Measurements from ENCODE around the gene PNPT1. TPM values are rescaled to one million over a fixed set of nuclear protein-coding genes. Genes with fewer than 3 reads are reported as not detected.

PNPT1 gene
- total RNA-seq, 1 experiment from 2014 or later: 31.7 TPM

- H3K9me2 ChIP-seq (ENCODE audit: insufficient read depth): no peaks in the 10 kb centered on the region
- no peak overlapping the region for H3K27ac ChIP-seq (ENCODE audit: low read depth, low read length)
- no peaks in the 10 kb centered on the region for H3K36me3 ChIP-seq (ENCODE audit: control insufficient read depth in 1 of 2, insufficient read depth in 2 of 2, low read length in 2 of 2)
- TF ChIP-seq RAD21 (IDR thresholded peaks at IDR 0.05; ENCODE audit: low read depth): no peak
- no peak for TF ChIP-seq EZH2 (IDR thresholded peaks at IDR 0.05)
- TF ChIP-seq ZFX (IDR thresholded peaks at IDR 0.05): no peak
- no peak for TF ChIP-seq CTCF (IDR thresholded peaks at IDR 0.05 in 2 of 3, conservative IDR thresholded peaks at IDR 0.05 in 1 of 3; ENCODE audit: borderline replicate concordance in 1 of 3, insufficient read depth in 1 of 3, low read depth in 2 of 3, low read length in 2 of 3)
- no peak for TF ChIP-seq YY1 (IDR thresholded peaks at IDR 0.05; ENCODE audit: extremely low read depth, insufficient replicate concordance, low read depth, low read length)
- TF ChIP-seq CBX3 (IDR thresholded peaks at IDR 0.05; ENCODE audit: low read depth): no peak
- TF ChIP-seq CEBPB (IDR thresholded peaks at IDR 0.05; ENCODE audit: low read depth): no peak
- H2AFZ ChIP-seq (ENCODE audit: low read depth, low read length, poor library complexity, severe bottlenecking): no peak overlapping the region
- RAD21 ChIA-PET (ENCODE audit: low non-redundant PET in 1 of 2, low total read pairs in 2 of 2, uncharacterized antibody in 2 of 2, unreplicated experiment in 2 of 2): no interaction called here
- H3K4me1 ChIP-seq (ENCODE audit: control insufficient read depth in 1 of 2, insufficient read depth in 2 of 2, low read length in 2 of 2): no peaks in the 10 kb centered on the region
- no peak overlapping the region for H3K4me3 ChIP-seq (replicated peaks in 1 of 2; ENCODE audit: low read depth in 1 of 2, low read length in 2 of 2)
- no peak overlapping the region for H3K9ac ChIP-seq (ENCODE audit: low read length)
- H3K9me3 ChIP-seq (ENCODE audit: control insufficient read depth in 1 of 2, insufficient read depth in 1 of 2, low read depth in 1 of 2, low read length in 2 of 2): no peaks in the 10 kb centered on the region
- no peaks in the 10 kb centered on the region for H3K79me2 ChIP-seq (ENCODE audit: insufficient read depth, low read length)
- no peak overlapping the region for H3K4me2 ChIP-seq (ENCODE audit: low read length)
- intact Hi-C loops (cut with micrococcal nuclease): no loop called here
- DNase-seq (ENCODE audit: low read depth, low spot score) (no peak), ATAC-seq (no peak)
- no peaks in the 10 kb centered on the region for H3K27me3 ChIP-seq (ENCODE audit: insufficient read depth, low read length)
- POLR2A ChIA-PET: no interaction called here
- CTCF ChIA-PET: interaction anchor here (1.1 kb wide), 1 partner anchor 11 kb away, joined by 3 read pairs; no protein-coding TSS in a partner anchor
- no TSS peak for BruUV-seq (replicated peaks)
- no peaks in the 10 kb centered on the region for H4K20me1 ChIP-seq (ENCODE audit: insufficient read depth)
Measured at GRCh38 chr2:55729136-55729685, 35.6 kb upstream of the PNPT1 start.

GRCh38 chr2:55721596-55722215 lies 28.1 kb upstream of the PNPT1 start:
- Histone ChIP-seq H3K4me3 (replicated peaks in 1 of 2; ENCODE audit: low read depth in 1 of 2, low read length in 2 of 2) (no peak overlapping the region), H3K36me3 (ENCODE audit: control insufficient read depth in 1 of 2, insufficient read depth in 2 of 2, low read length in 2 of 2) (no peaks in the 10 kb centered on the region), H3K4me2 (ENCODE audit: low read length) (no peak overlapping the region), H2AFZ (ENCODE audit: low read depth, low read length, poor library complexity, severe bottlenecking) (no peak overlapping the region), H3K27me3 (ENCODE audit: insufficient read depth, low read length) (no peaks in the 10 kb centered on the region), H3K79me2 (ENCODE audit: insufficient read depth, low read length) (no peaks in the 10 kb centered on the region), H3K27ac (ENCODE audit: low read depth, low read length) (no peak overlapping the region), H4K20me1 (ENCODE audit: insufficient read depth) (no peaks in the 10 kb centered on the region), H3K9me2 (ENCODE audit: insufficient read depth) (no peaks in the 10 kb centered on the region), H3K9ac (ENCODE audit: low read length) (no peak overlapping the region), H3K4me1 (ENCODE audit: control insufficient read depth in 1 of 2, insufficient read depth in 2 of 2, low read length in 2 of 2) (no peaks in the 10 kb centered on the region), H3K9me3 (ENCODE audit: control insufficient read depth in 1 of 2, insufficient read depth in 1 of 2, low read depth in 1 of 2, low read length in 2 of 2) (no peaks in the 10 kb centered on the region)
- DNase-seq (ENCODE audit: low read depth, low spot score): no peak
- RAD21 ChIA-PET (ENCODE audit: low non-redundant PET in 1 of 2, low total read pairs in 2 of 2, uncharacterized antibody in 2 of 2, unreplicated experiment in 2 of 2): no interaction called here
- POLR2A ChIA-PET: no interaction called here
- intact Hi-C loops (cut with micrococcal nuclease): no loop called here
- BruUV-seq (replicated peaks): no TSS peak
- no peak for ATAC-seq
- CTCF ChIA-PET: no interaction called here
- TF ChIP-seq ELF1 (IDR thresholded peaks at IDR 0.05; ENCODE audit: borderline replicate concordance, low read depth) (no peak), YY1 (IDR thresholded peaks at IDR 0.05; ENCODE audit: extremely low read depth, insufficient replicate concordance, low read depth, low read length) (no peak), TCF7L2 (IDR thresholded peaks at IDR 0.05; ENCODE audit: borderline replicate concordance, extremely low read depth, insufficient read depth, insufficient read length) (no peak), REST (IDR thresholded peaks at IDR 0.05; ENCODE audit: low read depth) (no peak), EZH2phosphoT487 (IDR thresholded peaks at IDR 0.05; ENCODE audit: borderline replicate concordance) (no peak), ATF3 (IDR thresholded peaks at IDR 0.05) (no peak), EGR1 (IDR thresholded peaks at IDR 0.05; ENCODE audit: low read depth) (no peak), ZFX (IDR thresholded peaks at IDR 0.05) (no peak), RAD21 (IDR thresholded peaks at IDR 0.05; ENCODE audit: low read depth) (no peak), POLR2AphosphoS5 (IDR thresholded peaks at IDR 0.05; ENCODE audit: low read depth, low read length) (no peak)
